Islet of Langerhans (tissue), 1 donor: ENCODE measurements around the gene TRAP1.
"Not testable (repeated sequence)": the region's sequence is repeated elsewhere in the genome, so short reads cannot be mapped to it uniquely, and the experiment has no call there.

Experiments used
- FAIRE-seq: peaks from one replicate; lab custom pipeline; 2011; peaks lifted over from hg19 to GRCh38; lab: Jason Lieb, UNC

TRAP1 gene

GRCh38 chr16:3609895-3610697, 107.2 kb downstream of the TRAP1 start:
- no peak for FAIRE-seq

- not testable (repeated sequence) for FAIRE-seq
Measured at GRCh38 chr16:3608976-3609375, 108.3 kb downstream of the TRAP1 start.

GRCh38 chr16:3608069-3608468, 109.3 kb downstream of the TRAP1 start:
- FAIRE-seq, result no peak
